Measurements from ENCODE around the gene CEACAM16.
A peak's percentile ranks its signal among the peaks of the same experiment; 100 is the strongest.

Gene CEACAM16

DNA sequence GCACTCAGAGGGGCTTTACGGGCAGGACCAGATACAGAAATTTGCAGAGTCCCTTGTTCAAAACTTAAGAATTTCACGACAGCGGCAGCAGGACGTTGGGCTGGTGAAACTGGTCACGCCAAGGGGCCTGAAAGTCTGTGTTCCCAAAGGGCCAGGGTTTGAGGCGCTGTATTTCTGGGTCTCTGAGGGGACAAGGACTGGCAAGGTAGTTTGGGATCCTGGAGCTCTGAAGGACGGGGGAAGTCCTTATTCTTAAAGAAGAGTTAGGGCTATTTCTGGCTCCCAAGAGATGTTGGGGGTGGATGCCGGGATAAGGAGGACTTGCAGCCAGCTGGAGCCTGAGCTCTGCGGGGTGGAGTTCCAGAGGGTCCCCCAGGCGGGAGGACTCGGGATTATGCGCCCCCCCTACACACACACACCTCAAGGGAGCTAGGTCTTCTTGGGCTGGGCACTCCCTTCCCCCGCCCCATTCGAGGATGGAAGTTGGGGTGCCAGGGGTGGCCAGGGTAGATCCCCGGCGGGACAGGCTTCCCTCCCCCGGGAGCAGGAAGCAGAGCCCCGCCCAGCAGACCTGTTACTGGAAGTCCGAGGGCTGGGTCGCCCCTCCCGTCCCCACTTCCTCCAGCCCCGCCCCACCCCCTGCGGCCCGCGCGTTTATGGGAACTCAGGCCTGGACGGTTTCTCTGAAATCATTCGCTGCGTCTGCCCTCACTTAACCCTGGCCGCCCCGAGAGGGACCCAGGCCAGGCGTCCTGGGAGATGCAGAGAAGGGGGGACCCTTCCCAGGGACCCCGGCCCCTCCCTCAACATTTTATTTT lies 55.2 kb downstream of the CEACAM16 start (continued):
- TF ChIP-seq, protein P1, sequence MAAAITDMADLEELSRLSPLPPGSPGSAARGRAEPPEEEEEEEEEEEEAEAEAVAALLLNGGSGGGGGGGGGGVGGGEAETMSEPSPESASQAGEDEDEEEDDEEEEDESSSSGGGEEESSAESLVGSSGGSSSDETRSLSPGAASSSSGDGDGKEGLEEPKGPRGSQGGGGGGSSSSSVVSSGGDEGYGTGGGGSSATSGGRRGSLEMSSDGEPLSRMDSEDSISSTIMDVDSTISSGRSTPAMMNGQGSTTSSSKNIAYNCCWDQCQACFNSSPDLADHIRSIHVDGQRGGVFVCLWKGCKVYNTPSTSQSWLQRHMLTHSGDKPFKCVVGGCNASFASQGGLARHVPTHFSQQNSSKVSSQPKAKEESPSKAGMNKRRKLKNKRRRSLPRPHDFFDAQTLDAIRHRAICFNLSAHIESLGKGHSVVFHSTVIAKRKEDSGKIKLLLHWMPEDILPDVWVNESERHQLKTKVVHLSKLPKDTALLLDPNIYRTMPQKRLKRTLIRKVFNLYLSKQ (tag by site-specific recombination; IDR thresholded peaks at IDR 0.05; ENCODE audit: borderline replicate concordance), result no peak
- TF ChIP-seq GFI1B (tag by site-specific recombination; IDR thresholded peaks at IDR 0.05) (no peak), GLI4 (tag by site-specific recombination; IDR thresholded peaks at IDR 0.05) (no peak), ZNF148 (tag by site-specific recombination; IDR thresholded peaks at IDR 0.05; ENCODE audit: borderline replicate concordance) (no peak), ZNF174 (tag by site-specific recombination; IDR thresholded peaks at IDR 0.05) (no peak), ZFP41 (tag by site-specific recombination; IDR thresholded peaks at IDR 0.05; ENCODE audit: borderline replicate concordance) (no peak), ZNF76 (tag by site-specific recombination; IDR thresholded peaks at IDR 0.05; ENCODE audit: borderline replicate concordance, low read depth) (peak; percentile 59; the same call in 1 of the 2 replicates), HOXC10 (CRISPR knock-in tag; IDR thresholded peaks at IDR 0.05) (no peak), PRDM10 (tag by site-specific recombination; IDR thresholded peaks at IDR 0.05) (peak; percentile 94), ZNF623 (tag by site-specific recombination; IDR thresholded peaks at IDR 0.05) (no peak), ZNF211 (tag by site-specific recombination; IDR thresholded peaks at IDR 0.05; ENCODE audit: low read depth) (no peak), ZBTB48 (tag by site-specific recombination; IDR thresholded peaks at IDR 0.05) (peak; percentile 96), SP2 (tag by site-specific recombination; IDR thresholded peaks at IDR 0.05) (peak; percentile 56), KLF8 (tag by site-specific recombination; IDR thresholded peaks at IDR 0.05) (peak; percentile 75; the same call in 1 of the 2 replicates), PRDM2 (tag by site-specific recombination; IDR thresholded peaks at IDR 0.05; ENCODE audit: borderline replicate concordance) (no peak), GLIS2 (tag by site-specific recombination; IDR thresholded peaks at IDR 0.05) (peak; percentile 91), ZNF155 (tag by site-specific recombination; IDR thresholded peaks at IDR 0.05) (no peak)
- TF ChIP-seq, protein P2, sequence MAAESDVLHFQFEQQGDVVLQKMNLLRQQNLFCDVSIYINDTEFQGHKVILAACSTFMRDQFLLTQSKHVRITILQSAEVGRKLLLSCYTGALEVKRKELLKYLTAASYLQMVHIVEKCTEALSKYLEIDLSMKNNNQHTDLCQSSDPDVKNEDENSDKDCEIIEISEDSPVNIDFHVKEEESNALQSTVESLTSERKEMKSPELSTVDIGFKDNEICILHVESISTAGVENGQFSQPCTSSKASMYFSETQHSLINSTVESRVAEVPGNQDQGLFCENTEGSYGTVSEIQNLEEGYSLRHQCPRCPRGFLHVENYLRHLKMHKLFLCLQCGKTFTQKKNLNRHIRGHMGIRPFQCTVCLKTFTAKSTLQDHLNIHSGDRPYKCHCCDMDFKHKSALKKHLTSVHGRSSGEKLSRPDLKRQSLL (tag by site-specific recombination; IDR thresholded peaks at IDR 0.05), result no peak
- TF ChIP-seq, protein P3, sequence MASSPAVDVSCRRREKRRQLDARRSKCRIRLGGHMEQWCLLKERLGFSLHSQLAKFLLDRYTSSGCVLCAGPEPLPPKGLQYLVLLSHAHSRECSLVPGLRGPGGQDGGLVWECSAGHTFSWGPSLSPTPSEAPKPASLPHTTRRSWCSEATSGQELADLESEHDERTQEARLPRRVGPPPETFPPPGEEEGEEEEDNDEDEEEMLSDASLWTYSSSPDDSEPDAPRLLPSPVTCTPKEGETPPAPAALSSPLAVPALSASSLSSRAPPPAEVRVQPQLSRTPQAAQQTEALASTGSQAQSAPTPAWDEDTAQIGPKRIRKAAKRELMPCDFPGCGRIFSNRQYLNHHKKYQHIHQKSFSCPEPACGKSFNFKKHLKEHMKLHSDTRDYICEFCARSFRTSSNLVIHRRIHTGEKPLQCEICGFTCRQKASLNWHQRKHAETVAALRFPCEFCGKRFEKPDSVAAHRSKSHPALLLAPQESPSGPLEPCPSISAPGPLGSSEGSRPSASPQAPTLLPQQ (tag by site-specific recombination; IDR thresholded peaks at IDR 0.05), result 0 out of 2 replicates have a peak, but pooled peaks have one; percentile 20
- TF ChIP-seq, protein P4, sequence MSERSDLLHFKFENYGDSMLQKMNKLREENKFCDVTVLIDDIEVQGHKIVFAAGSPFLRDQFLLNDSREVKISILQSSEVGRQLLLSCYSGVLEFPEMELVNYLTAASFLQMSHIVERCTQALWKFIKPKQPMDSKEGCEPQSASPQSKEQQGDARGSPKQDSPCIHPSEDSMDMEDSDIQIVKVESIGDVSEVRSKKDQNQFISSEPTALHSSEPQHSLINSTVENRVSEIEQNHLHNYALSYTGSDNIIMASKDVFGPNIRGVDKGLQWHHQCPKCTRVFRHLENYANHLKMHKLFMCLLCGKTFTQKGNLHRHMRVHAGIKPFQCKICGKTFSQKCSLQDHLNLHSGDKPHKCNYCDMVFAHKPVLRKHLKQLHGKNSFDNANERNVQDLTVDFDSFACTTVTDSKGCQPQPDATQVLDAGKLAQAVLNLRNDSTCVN (tag by site-specific recombination; optimal IDR thresholded peaks at IDR 0.05), result peak; percentile 18
